ENCODE data around the gene AOPEP.

DNA sequence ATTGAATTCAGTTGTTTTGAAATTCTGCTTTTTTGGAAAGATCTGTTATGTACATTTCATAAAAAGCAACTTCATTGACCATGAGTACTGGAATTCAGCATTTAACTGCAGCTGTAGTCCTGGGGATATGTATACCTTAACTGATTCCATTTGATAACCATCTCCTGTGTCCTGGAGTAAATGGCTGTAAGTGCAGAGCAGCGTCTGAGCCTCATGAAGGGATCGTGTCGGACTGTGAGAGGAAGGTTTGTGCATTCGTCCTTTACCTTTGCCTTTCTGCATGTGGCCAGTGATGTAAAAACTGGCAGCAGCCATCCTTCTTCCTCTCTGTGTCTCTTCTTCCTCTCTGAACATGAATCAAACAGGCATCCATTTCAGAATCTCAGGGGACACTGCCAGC is 303.8 kb downstream of the AOPEP start:
- TF ChIP-seq POLR2A (IDR thresholded peaks at IDR 0.05) = no peak
- TF ChIP-seq, protein P1, sequence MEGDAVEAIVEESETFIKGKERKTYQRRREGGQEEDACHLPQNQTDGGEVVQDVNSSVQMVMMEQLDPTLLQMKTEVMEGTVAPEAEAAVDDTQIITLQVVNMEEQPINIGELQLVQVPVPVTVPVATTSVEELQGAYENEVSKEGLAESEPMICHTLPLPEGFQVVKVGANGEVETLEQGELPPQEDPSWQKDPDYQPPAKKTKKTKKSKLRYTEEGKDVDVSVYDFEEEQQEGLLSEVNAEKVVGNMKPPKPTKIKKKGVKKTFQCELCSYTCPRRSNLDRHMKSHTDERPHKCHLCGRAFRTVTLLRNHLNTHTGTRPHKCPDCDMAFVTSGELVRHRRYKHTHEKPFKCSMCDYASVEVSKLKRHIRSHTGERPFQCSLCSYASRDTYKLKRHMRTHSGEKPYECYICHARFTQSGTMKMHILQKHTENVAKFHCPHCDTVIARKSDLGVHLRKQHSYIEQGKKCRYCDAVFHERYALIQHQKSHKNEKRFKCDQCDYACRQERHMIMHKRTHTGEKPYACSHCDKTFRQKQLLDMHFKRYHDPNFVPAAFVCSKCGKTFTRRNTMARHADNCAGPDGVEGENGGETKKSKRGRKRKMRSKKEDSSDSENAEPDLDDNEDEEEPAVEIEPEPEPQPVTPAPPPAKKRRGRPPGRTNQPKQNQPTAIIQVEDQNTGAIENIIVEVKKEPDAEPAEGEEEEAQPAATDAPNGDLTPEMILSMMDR (IDR thresholded peaks at IDR 0.05) = no peak

Data from uterus (tissue), 2 donors.